ENCODE measurements around the gene MCF2.
"Not testable (repeated sequence)": the region's sequence is repeated elsewhere in the genome, so short reads cannot be mapped to it uniquely, and the experiment has no call there.

The MCF2 gene, protein sequence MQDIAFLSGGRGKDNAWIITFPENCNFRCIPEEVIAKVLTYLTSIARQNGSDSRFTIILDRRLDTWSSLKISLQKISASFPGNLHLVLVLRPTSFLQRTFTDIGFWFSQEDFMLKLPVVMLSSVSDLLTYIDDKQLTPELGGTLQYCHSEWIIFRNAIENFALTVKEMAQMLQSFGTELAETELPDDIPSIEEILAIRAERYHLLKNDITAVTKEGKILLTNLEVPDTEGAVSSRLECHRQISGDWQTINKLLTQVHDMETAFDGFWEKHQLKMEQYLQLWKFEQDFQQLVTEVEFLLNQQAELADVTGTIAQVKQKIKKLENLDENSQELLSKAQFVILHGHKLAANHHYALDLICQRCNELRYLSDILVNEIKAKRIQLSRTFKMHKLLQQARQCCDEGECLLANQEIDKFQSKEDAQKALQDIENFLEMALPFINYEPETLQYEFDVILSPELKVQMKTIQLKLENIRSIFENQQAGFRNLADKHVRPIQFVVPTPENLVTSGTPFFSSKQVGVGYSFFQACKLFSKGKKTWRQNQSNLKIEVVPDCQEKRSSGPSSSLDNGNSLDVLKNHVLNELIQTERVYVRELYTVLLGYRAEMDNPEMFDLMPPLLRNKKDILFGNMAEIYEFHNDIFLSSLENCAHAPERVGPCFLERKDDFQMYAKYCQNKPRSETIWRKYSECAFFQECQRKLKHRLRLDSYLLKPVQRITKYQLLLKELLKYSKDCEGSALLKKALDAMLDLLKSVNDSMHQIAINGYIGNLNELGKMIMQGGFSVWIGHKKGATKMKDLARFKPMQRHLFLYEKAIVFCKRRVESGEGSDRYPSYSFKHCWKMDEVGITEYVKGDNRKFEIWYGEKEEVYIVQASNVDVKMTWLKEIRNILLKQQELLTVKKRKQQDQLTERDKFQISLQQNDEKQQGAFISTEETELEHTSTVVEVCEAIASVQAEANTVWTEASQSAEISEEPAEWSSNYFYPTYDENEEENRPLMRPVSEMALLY

GRCh38 chrX:139708067-139708466 lies at the start of gene MCF2:
TSS of gene MCF2 (minus strand) at chrX:139708167. CDS start at chrX:139651744, 56,423 bp downstream.
- no peak for DNase-seq (ENCODE audit: low read depth in 1 of 2, low spot score in 1 of 2)

GRCh38 chrX:139751053-139751452 lies 43.1 kb upstream of the MCF2 start:
- DNase-seq (ENCODE audit: low read depth in 1 of 2, low spot score in 1 of 2), result no peak

DNA sequence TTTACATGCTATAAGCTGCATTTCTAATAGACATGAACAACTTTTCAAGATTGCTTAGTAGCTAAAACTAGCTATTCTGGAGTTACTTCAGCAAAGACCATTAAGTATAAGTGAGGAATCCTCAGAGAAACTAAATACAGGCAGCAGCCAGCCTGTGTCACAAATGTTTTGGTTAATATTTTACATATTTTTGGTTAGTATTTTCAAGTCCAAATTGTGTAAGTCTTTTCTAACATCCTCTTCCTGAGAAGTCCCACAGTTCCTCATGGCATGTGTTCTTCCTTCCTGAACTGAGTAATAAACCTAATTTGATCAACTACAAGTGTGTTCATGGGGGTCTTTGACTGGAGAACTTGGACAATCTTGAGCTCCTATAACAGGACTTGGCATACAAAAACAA lies 42.4 kb upstream of the MCF2 start:
- no peak for DNase-seq (ENCODE audit: low read depth in 1 of 2, low spot score in 1 of 2)

GRCh38 chrX:139739138-139739537 lies 31.2 kb upstream of the MCF2 start:
- DNase-seq (ENCODE audit: low read depth in 1 of 2, low spot score in 1 of 2), result no peak

DNA sequence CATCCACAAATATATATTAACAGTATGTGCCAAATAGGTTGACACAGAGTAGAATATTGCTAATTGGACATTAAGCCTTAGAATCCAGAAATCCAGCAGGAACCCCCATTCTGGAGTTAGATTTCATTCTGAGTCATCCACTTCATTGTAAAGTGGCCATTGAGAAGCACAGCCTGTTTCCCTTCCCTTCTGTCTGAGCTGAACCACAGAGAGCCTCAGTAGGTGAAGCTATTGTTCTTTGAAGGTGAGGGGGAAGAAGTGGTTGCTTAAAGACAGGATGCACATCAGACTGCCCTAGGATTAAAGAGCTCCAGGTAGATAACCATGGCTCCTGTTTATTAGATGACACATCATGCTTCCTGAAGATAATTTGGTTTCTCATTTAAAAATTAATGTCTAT lies 30.6 kb upstream of the MCF2 start:
- DNase-seq (ENCODE audit: low read depth in 1 of 2, low spot score in 1 of 2), result no peak

DNA sequence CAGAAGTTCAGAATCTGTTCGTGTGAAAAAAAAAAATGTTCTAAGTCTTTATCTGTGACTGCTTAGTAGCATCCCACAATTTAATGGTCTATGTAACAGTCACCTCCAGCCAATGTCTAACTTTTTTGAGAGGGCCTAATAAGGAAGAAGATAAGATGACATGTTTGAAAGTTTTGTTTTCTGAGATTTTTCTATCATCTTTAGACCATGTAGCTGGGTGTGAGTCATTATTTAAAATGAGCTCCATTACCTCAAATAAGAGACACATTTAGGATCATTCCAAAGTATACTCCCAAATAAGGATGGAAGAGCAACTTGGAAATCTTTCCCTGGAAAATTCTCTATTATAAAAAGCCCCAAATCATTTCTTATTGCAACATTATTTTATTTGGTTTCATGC lies 28.2 kb upstream of the MCF2 start:
- DNase-seq (ENCODE audit: low read depth in 1 of 2, low spot score in 1 of 2), result no peak

- no peak for DNase-seq (ENCODE audit: low read depth in 1 of 2, low spot score in 1 of 2)
Measured at GRCh38 chrX:139734996-139735395, 27.0 kb upstream of the MCF2 start.

GRCh38 chrX:139725720-139726119 lies 17.8 kb upstream of the MCF2 start:
- DNase-seq (ENCODE audit: low read depth in 1 of 2, low spot score in 1 of 2), result no peak

DNA sequence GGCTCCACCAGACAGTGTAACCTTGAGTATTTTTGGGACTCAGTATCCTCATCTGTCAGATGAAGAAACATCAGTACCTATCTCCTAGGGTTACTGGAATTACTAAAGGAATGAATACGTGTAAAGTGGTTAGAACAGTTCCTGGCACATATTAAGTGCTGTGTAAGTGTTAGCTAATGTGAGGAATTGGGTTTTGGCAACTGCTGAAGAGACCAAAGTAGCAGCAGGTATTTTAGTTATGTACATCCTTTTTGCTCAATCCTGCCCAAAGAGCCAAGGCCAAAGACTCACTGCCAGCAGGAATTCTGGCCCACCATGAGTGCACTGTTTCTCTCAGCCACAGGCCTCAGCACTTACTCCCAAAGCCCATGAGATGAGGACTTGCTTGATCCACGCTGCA lies 16.7 kb upstream of the MCF2 start:
- DNase-seq (ENCODE audit: low read depth in 1 of 2, low spot score in 1 of 2), result no peak

- DNase-seq (ENCODE audit: low read depth in 1 of 2, low spot score in 1 of 2), result no peak
Measured at GRCh38 chrX:139720979-139721378, 13.0 kb upstream of the MCF2 start.

DNA sequence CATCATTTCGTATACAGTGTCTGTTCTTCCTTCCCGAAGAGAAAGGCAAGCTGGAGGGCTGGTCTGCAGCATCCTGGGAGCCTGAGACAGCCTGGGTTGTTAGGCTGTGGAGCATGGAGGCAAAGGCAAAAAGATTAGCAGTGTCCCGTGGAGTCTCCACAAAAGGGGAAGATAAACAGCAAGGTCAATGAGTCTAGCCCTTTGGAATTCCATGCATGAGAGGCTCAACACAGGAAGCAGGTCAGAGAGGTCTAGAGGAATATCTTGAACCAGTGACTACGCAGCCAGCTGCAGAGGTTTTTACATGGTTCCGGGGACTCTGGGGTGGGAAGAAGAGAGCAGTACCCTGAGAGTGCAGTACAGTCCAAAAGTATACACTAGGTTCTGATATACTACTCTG lies 12.2 kb upstream of the MCF2 start:
- DNase-seq (ENCODE audit: low read depth in 1 of 2, low spot score in 1 of 2), result no peak

GRCh38 chrX:139702658-139703057 lies 5.3 kb downstream of the MCF2 start:
- no peak for DNase-seq (ENCODE audit: low read depth in 1 of 2, low spot score in 1 of 2)

DNA sequence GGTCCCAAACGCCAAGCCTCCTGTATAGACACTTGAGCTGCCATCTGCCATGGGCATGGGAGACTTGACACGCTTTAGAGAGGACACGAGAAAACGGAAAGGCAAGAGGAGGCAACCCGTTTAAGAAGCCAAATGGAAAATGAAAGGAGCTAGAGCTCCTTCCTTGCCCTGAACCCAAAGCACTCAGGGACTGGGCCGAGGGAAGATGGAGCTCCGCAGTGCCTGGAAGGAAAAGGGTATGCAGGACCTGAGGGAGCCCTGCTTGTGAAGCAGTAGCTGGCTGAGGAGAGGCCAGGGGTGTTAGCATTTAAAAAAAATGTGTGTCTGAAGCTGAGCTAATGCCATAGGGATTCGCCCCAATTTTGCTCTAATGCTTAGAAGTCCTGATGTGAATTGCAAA lies 15.1 kb downstream of the MCF2 start:
- no peak for DNase-seq (ENCODE audit: low read depth in 1 of 2, low spot score in 1 of 2)

- DNase-seq (ENCODE audit: low read depth in 1 of 2, low spot score in 1 of 2), result no peak
Measured at GRCh38 chrX:139692506-139692849, 15.5 kb downstream of the MCF2 start.

DNA sequence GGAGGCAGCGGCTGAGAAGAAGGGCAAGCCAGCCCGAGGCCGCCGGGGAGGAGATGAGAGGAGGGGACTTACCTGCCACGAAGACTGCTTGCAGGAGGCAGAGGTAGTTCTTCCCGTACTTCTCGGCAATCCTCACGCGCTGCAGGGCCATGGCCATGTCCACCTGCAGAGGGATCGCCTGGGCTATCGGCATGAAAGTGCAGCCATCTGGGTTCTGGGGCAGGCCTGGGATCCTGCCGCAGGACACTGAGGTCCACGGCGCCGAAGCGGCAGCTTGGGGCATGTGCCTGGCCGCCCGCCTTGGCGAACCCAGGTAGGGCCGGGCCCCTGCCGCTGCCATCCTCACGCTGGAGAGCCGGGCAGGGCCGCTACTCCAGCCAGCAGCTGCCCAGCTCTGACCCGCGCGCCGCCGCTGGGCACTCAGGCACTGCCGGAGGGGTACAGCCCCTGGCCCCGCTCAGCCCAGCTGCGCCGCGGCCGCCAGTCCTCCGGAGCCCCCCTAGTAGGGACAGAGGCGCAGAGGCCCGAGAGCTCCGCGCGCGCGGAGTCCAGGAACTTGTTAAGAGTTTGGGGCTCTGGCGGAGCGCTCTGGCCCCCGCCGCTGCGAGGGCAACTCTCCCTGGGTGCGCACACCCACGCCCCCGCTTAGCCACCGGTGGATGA lies 16.0 kb downstream of the MCF2 start:
- no peak for DNase-seq (ENCODE audit: low read depth in 1 of 2, low spot score in 1 of 2)

- no peak for DNase-seq (ENCODE audit: low read depth in 1 of 2, low spot score in 1 of 2)
Measured at GRCh38 chrX:139691493-139691842, 16.5 kb downstream of the MCF2 start.

DNA sequence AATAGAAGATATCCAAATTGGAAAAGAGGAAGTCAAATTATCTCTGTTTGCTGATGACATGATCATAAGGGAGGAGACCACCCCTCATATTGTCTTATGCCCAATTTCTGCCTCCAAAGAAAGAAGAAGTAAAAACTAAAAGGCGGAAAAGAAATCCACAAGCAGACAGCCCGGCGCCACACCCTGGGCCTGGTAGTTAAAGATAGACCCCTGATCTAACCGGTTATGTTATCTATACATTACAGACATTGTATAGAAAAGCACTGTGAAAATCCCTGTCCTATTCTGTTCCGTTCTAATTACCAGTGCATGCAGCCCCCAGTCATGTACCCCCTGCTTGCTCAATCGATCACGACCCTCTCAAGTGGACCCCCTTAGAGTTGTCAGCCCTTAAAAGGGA lies 22.8 kb downstream of the MCF2 start:
- not testable (repeated sequence) for DNase-seq (ENCODE audit: low read depth in 1 of 2, low spot score in 1 of 2)

- no peak for DNase-seq (ENCODE audit: low read depth in 1 of 2, low spot score in 1 of 2)
Measured at GRCh38 chrX:139680356-139680755, 27.6 kb downstream of the MCF2 start.

GRCh38 chrX:139647597-139647996 lies 60.4 kb downstream of the MCF2 start:
- DNase-seq (ENCODE audit: low read depth in 1 of 2, low spot score in 1 of 2), result no peak

- no peak for DNase-seq (ENCODE audit: low read depth in 1 of 2, low spot score in 1 of 2)
Measured at GRCh38 chrX:139642241-139642927, 65.6 kb downstream of the MCF2 start.

GRCh38 chrX:139640259-139640658 lies 67.7 kb downstream of the MCF2 start:
- DNase-seq (ENCODE audit: low read depth in 1 of 2, low spot score in 1 of 2), result no peak

Data from stimulated activated CD4-positive, alpha-beta T cell treated with anti-CD3 and anti-CD28 coated beads, Interleukin-15, amount 100 ng/mL, for 1 hour (primary cell).